ENCODE data around the gene NDNF.

NDNF gene

GRCh38 chr4:121088867-121089266 lies 16.5 kb upstream of the NDNF start (continued):
- no peak for TF ChIP-seq ZNF654 (tag by site-specific recombination; IDR thresholded peaks at IDR 0.05; ENCODE audit: low read depth)
- no peak for TF ChIP-seq MYNN (tag by site-specific recombination; IDR thresholded peaks at IDR 0.05; ENCODE audit: borderline replicate concordance)
- TF ChIP-seq ZNF302 (tag by site-specific recombination; IDR thresholded peaks at IDR 0.05; ENCODE audit: low read depth), result no peak
- no peak for TF ChIP-seq HOXC10 (CRISPR knock-in tag; IDR thresholded peaks at IDR 0.05)
- no peak for TF ChIP-seq BCL11B (tag by site-specific recombination; IDR thresholded peaks at IDR 0.05; ENCODE audit: low read depth)
- no peak for TF ChIP-seq ZNF639 (tag by site-specific recombination; IDR thresholded peaks at IDR 0.05)
- no peak for TF ChIP-seq OVOL3 (tag by site-specific recombination; IDR thresholded peaks at IDR 0.05)
- TF ChIP-seq ZNF140 (tag by site-specific recombination; IDR thresholded peaks at IDR 0.05), result no peak

GRCh38 chr4:121079376-121079775 lies 7.0 kb upstream of the NDNF start:
- Histone ChIP-seq H3K27ac (ENCODE audit: extremely low read depth, low read depth, low read length) (no peak overlapping the region), H3K9me3 (ENCODE audit: control insufficient read depth, insufficient read depth, low read depth, low read length) (no peaks in the 10 kb centered on the region), H3K4me1 (ENCODE audit: control insufficient read depth, insufficient read depth, low read length) (no peaks in the 10 kb centered on the region), H3K4me3 (ENCODE audit: low read depth, low read length) (no peak overlapping the region), H3K36me3 (ENCODE audit: control insufficient read depth in 2 of 2, insufficient read depth in 1 of 2, low read length in 2 of 2) (no peaks in the 10 kb centered on the region)
- TF ChIP-seq ZBTB10 (tag by site-specific recombination; IDR thresholded peaks at IDR 0.05) (no peak), ZNF16 (tag by site-specific recombination; IDR thresholded peaks at IDR 0.05; ENCODE audit: low read depth) (no peak), SP2 (tag by site-specific recombination; IDR thresholded peaks at IDR 0.05) (no peak), ZFP41 (tag by site-specific recombination; IDR thresholded peaks at IDR 0.05; ENCODE audit: borderline replicate concordance) (no peak), TSHZ1 (tag by site-specific recombination; IDR thresholded peaks at IDR 0.05; ENCODE audit: borderline replicate concordance) (no peak), ZNF624 (tag by site-specific recombination; IDR thresholded peaks at IDR 0.05) (no peak), ZNF423 (tag by site-specific recombination; IDR thresholded peaks at IDR 0.05) (no peak), ZBTB1 (tag by site-specific recombination; IDR thresholded peaks at IDR 0.05) (no peak), ZNF202 (tag by site-specific recombination; IDR thresholded peaks at IDR 0.05; ENCODE audit: borderline replicate concordance) (no peak), ZNF596 (tag by site-specific recombination; IDR thresholded peaks at IDR 0.05) (no peak), ZNF133 (tag by site-specific recombination; IDR thresholded peaks at IDR 0.05) (no peak), ZNF518A (tag by site-specific recombination; conservative IDR thresholded peaks at IDR 0.05; ENCODE audit: low read depth) (no peak), ZNF654 (tag by site-specific recombination; IDR thresholded peaks at IDR 0.05; ENCODE audit: low read depth) (no peak)
- POLR2A ChIA-PET, result no interaction called here
- CTCF ChIA-PET, result interaction anchor here (0.6 kb wide), 1 partner anchor 1868 kb away, joined by 3 read pairs; no protein-coding TSS in a partner anchor

All from HEK293 (cell line).